Transverse colon (tissue), 4 donors: Measurements from ENCODE around the gene SLC7A10.

ENCODE experiments used
- CTCF ChIP-seq, 5 experiments: fragments of 200-600 bp in 3 of 5; fragments of 450-650 bp in 2 of 5; sonication (generic) in 3 of 5; IDR thresholded peaks; 1 replicate in 2 of 5; 2 replicates in 3 of 5; pipeline ENCODE4 v1.5.1; 2016 to 2017; ENCODE audit warnings: antibody characterized with exemption in 5 of 5, inconsistent platforms in 3 of 5, mild to moderate bottlenecking in 2 of 5, moderate library complexity in 1 of 5
- EP300 ChIP-seq: sonication (generic); formaldehyde crosslinking; IDR thresholded peaks from one replicate; pipeline ENCODE4 v1.6.1; 2017; ENCODE audit warnings: antibody characterized with exemption, low read depth
- POLR2A ChIP-seq: fragments of 450-650 bp; IDR thresholded peaks from one replicate; pipeline ENCODE4 v1.6.1; 2016; ENCODE audit warnings: antibody characterized with exemption, mild to moderate bottlenecking, moderate library complexity
- POLR2AphosphoS5 ChIP-seq, 3 donors: sonication (generic); formaldehyde crosslinking; IDR thresholded peaks; one replicate each; pipeline ENCODE4 v1.6.1; 2016; ENCODE audit warnings: antibody characterized with exemption in 3 of 3

- no peak for TF ChIP-seq CTCF (IDR thresholded peaks at IDR 0.05)
- TF ChIP-seq POLR2A, result no peak
- no peak for TF ChIP-seq EP300
- no peak for TF ChIP-seq POLR2AphosphoS5 (IDR thresholded peaks at IDR 0.05)
Measured at GRCh38 chr19:33227870-33228599, 2.4 kb upstream of the SLC7A10 start.
